Transverse colon (tissue), 4 donors: Measurements from ENCODE around the gene LILRA1.
"Not testable (repeated sequence)": the region's sequence is repeated elsewhere in the genome, so short reads cannot be mapped to it uniquely, and the experiment has no call there.

Source experiments
- CTCF ChIP-seq, 5 experiments: fragments of 200-600 bp in 3 of 5; fragments of 450-650 bp in 2 of 5; sonication (generic) in 3 of 5; IDR thresholded peaks; 1 replicate in 2 of 5; 2 replicates in 3 of 5; pipeline ENCODE4 v1.5.1; 2016 to 2017; ENCODE audit warnings: antibody characterized with exemption in 5 of 5, inconsistent platforms in 3 of 5, mild to moderate bottlenecking in 2 of 5, moderate library complexity in 1 of 5
- EP300 ChIP-seq: sonication (generic); formaldehyde crosslinking; IDR thresholded peaks from one replicate; pipeline ENCODE4 v1.6.1; 2017; ENCODE audit warnings: antibody characterized with exemption, low read depth
- POLR2A ChIP-seq: fragments of 450-650 bp; IDR thresholded peaks from one replicate; pipeline ENCODE4 v1.6.1; 2016; ENCODE audit warnings: antibody characterized with exemption, mild to moderate bottlenecking, moderate library complexity
- POLR2AphosphoS5 ChIP-seq, 3 donors: sonication (generic); formaldehyde crosslinking; IDR thresholded peaks; one replicate each; pipeline ENCODE4 v1.6.1; 2016; ENCODE audit warnings: antibody characterized with exemption in 3 of 3

GRCh38 chr19:54595680-54596436 lies 2.4 kb downstream of the LILRA1 start:
- not testable (repeated sequence) for TF ChIP-seq CTCF (IDR thresholded peaks at IDR 0.05); POLR2A; POLR2AphosphoS5 (IDR thresholded peaks at IDR 0.05); EP300
